ENCODE measurements around the gene EGFL8.
"Not testable (repeated sequence)": the region's sequence is repeated elsewhere in the genome, so short reads cannot be mapped to it uniquely, and the experiment has no call there.

The EGFL8 gene

GRCh38 chr6:32164295-32164694 is at the start of gene EGFL8:
Gene EGFL8, plus strand, starts transcription at chr6:32164595. Its CDS starts 1,571 bp downstream, at chr6:32166166.
- DNase-seq: no peak

- DNase-seq: no peak
Observed at GRCh38 chr6:32114796-32115195, 49.6 kb upstream of the EGFL8 start.

GRCh38 chr6:32115623-32116022 is 48.8 kb upstream of the EGFL8 start:
- no peak for DNase-seq

GRCh38 chr6:32116674-32117073 is 47.7 kb upstream of the EGFL8 start:
- DNase-seq: no peak

GRCh38 chr6:32117461-32117860 is 46.9 kb upstream of the EGFL8 start:
- no peak for DNase-seq

GRCh38 chr6:32118782-32119628 is 45.4 kb upstream of the EGFL8 start:
- DNase-seq: peak; percentile 57

- DNase-seq: no peak
Observed at GRCh38 chr6:32120573-32121059, 43.8 kb upstream of the EGFL8 start.

GRCh38 chr6:32123681-32124080 is 40.7 kb upstream of the EGFL8 start:
- no peak for DNase-seq

GRCh38 chr6:32126880-32127279 is 37.5 kb upstream of the EGFL8 start:
- no peak for DNase-seq

GRCh38 chr6:32127409-32127716 is 37.0 kb upstream of the EGFL8 start:
- DNase-seq: no peak

- peak; percentile 97 for DNase-seq
Observed at GRCh38 chr6:32127717-32128592, 36.4 kb upstream of the EGFL8 start, which contains the start of gene ATF6B. Gene ATF6B, minus strand, starts transcription at chr6:32128246. Its CDS starts 39 bp downstream, at chr6:32128207.

- no peak for DNase-seq
Observed at GRCh38 chr6:32128751-32129296, 35.6 kb upstream of the EGFL8 start.

- no peak for DNase-seq
Observed at GRCh38 chr6:32129297-32130088, 34.9 kb upstream of the EGFL8 start.

- no peak for DNase-seq
Observed at GRCh38 chr6:32131439-32131948, 32.9 kb upstream of the EGFL8 start.

- no peak for DNase-seq
Observed at GRCh38 chr6:32132110-32132509, 32.3 kb upstream of the EGFL8 start.

GRCh38 chr6:32133786-32134185 is 30.6 kb upstream of the EGFL8 start:
- DNase-seq: no peak

- no peak for DNase-seq
Observed at GRCh38 chr6:32137454-32137853, 26.9 kb upstream of the EGFL8 start.

GRCh38 chr6:32139590-32139989 is 24.8 kb upstream of the EGFL8 start:
- no peak for DNase-seq

- no peak for DNase-seq
Observed at GRCh38 chr6:32140420-32141046, 23.9 kb upstream of the EGFL8 start.

- DNase-seq: not testable (repeated sequence)
Observed at GRCh38 chr6:32144238-32144637, 20.2 kb upstream of the EGFL8 start.

- DNase-seq: no peak
Observed at GRCh38 chr6:32146287-32146686, 18.1 kb upstream of the EGFL8 start.

GRCh38 chr6:32146687-32147086 is 17.7 kb upstream of the EGFL8 start:
- no peak for DNase-seq

Measured in activated gamma-delta T cell treated with Interleukin-2 at 50 U/mL for 16 hours (primary cell).